GM23248 (cell line): ENCODE data around the gene CRB2. TPM values are rescaled to one million over a fixed set of nuclear protein-coding genes. Genes with fewer than 3 reads are reported as not detected.

ENCODE experiments used
- DNase-seq: peaks from one replicate; pipeline ENCODE4 v3.0.0-alpha.2; 2015
- H2AFZ ChIP-seq: fragments of 200-600 bp; sonication (generic); 2 replicates; pipeline ENCODE4 v1.6.1; 2016; ENCODE audit warnings: antibody characterized with exemption
- H3F3A ChIP-seq: fragments of 200-600 bp; sonication (generic); 2 replicates; pipeline ENCODE4 v1.6.1; 2016; ENCODE audit warnings: mild to moderate bottlenecking, antibody characterized with exemption, mixed run types; ENCODE audit not compliant: insufficient read depth
- H3K27ac ChIP-seq: fragments of 200-600 bp; sonication (generic); 2 replicates; pipeline ENCODE4 v1.5.1; 2016; ENCODE audit warnings: mild to moderate bottlenecking
- H3K27me3 ChIP-seq: fragments of 200-600 bp; sonication (generic); replicated peaks from 2 replicates; pipeline ENCODE4 v1.6.1; 2016; ENCODE audit warnings: mild to moderate bottlenecking; ENCODE audit not compliant: insufficient read depth
- H3K36me3 ChIP-seq: fragments of 200-600 bp; sonication (generic); 2 replicates; pipeline ENCODE4 v1.6.1; 2016; ENCODE audit warnings: low read depth, mild to moderate bottlenecking
- H3K4me1 ChIP-seq: fragments of 200-600 bp; sonication (generic); 2 replicates; pipeline ENCODE4 v1.6.1; 2016; ENCODE audit warnings: mild to moderate bottlenecking; ENCODE audit not compliant: insufficient read depth
- H3K4me2 ChIP-seq: fragments of 200-600 bp; sonication (generic); one replicate; pipeline ENCODE4 v1.6.1; 2016; ENCODE audit warnings: mild to moderate bottlenecking; ENCODE audit not compliant: unreplicated experiment
- H3K4me3 ChIP-seq: fragments of 200-600 bp; sonication (generic); 2 replicates; pipeline ENCODE4 v1.5.1; 2016; ENCODE audit warnings: mild to moderate bottlenecking
- H3K79me2 ChIP-seq: fragments of 200-600 bp; sonication (generic); 2 replicates; pipeline ENCODE4 v1.6.1; 2016; ENCODE audit warnings: mild to moderate bottlenecking; ENCODE audit not compliant: insufficient read depth
- H3K9ac ChIP-seq: fragments of 200-600 bp; sonication (generic); 2 replicates; pipeline ENCODE4 v1.6.1; 2016; ENCODE audit warnings: mild to moderate bottlenecking
- H3K9me2 ChIP-seq: fragments of 200-600 bp; sonication (generic); 2 replicates; pipeline ENCODE4 v1.6.1; 2016; ENCODE audit warnings: mixed run types, mild to moderate bottlenecking, moderate library complexity; ENCODE audit not compliant: insufficient read depth
- H3K9me3 ChIP-seq: fragments of 200-600 bp; sonication (generic); one replicate; pipeline ENCODE4 v1.6.1; 2017; ENCODE audit warnings: low read depth
- H4K20me1 ChIP-seq: fragments of 200-600 bp; sonication (generic); 2 replicates; pipeline ENCODE4 v1.6.0; 2016; ENCODE audit not compliant: insufficient read depth
- EZH2 ChIP-seq: fragments of 200-600 bp; sonication (generic); IDR thresholded peaks from 2 replicates; pipeline ENCODE4 v1.6.1; 2018; ENCODE audit warnings: antibody characterized with exemption, mild to moderate bottlenecking; ENCODE audit not compliant: insufficient read depth, poor library complexity, severe bottlenecking
- EZH2phosphoT487 ChIP-seq: fragments of 200-600 bp; sonication (generic); IDR thresholded peaks from 2 replicates; pipeline ENCODE4 v1.6.1; 2018; ENCODE audit warnings: antibody characterized with exemption, moderate library complexity, mild to moderate bottlenecking, low read depth; ENCODE audit not compliant: insufficient read depth
- WGBS, 2 experiments: methylation state at CpG; one replicate each; pipeline ENCODE4 v1.1.6; 2015 to 2017; ENCODE audit warnings: low lambda C conversion rate in 2 of 2, low coverage in 1 of 2; ENCODE audit errors: missing lambda C conversion rate in 2 of 2; 5-methylcytosine and 5-hydroxymethylcytosine counted together
- in situ Hi-C: fragments of 300-500 bp; cut with MboI; formaldehyde crosslinking; loops from 2 replicates; pipeline ENCODE4 v1.15.0; 2020
- polyA plus RNA-seq: library from polyadenylated mRNA; unstranded; fragments of >200 nt; fragmentation: Nextera tagmentation; extraction: Ambion mirVana; gene quantifications from 2 replicates; pipeline ENCODE4 v1.2.1, GENCODE V29; 2016
- total RNA-seq: library from RNA; depleted of rRNA; stranded (reverse); fragments of >200 nt; shearing (Covaris generic); gene quantifications from 2 replicates; pipeline ENCODE4 v1.2.3, GENCODE V29; 2014

CRB2 gene
- total and polyA plus RNA-seq, 2 experiments from 2014 or later: not detected

- in situ Hi-C loops: no loop called here
- Histone ChIP-seq H3K4me2 (no peak overlapping the region), H3K4me3 (no peak overlapping the region), H3K27ac (no peak overlapping the region), H3K9me2 (no peaks in the 10 kb centered on the region), H3K79me2 (no peaks in the 10 kb centered on the region), H3K27me3 (peaks cover 24% of the 10 kb centered on the region), H3K36me3 (no peaks in the 10 kb centered on the region), H3K4me1 (no peaks in the 10 kb centered on the region), H4K20me1 (no peaks in the 10 kb centered on the region), H3K9ac (no peak overlapping the region), H2AFZ (no peak overlapping the region), H3F3A (no peaks in the 10 kb centered on the region), H3K9me3 (no peaks in the 10 kb centered on the region)
- DNase-seq: no peak
- WGBS, 2 experiments: 79 to 80% methylated on average over 21 to 23 of the region's 24 CpGs
- TF ChIP-seq EZH2: no peak
- no peak for TF ChIP-seq EZH2phosphoT487
Measured at GRCh38 chr9:123376218-123377071, 20.4 kb downstream of the CRB2 start.

GRCh38 chr9:123377211-123377971, 21.4 kb downstream of the CRB2 start:
- Histone ChIP-seq H3K9ac (no peak overlapping the region), H3K79me2 (no peaks in the 10 kb centered on the region), H3K4me1 (no peaks in the 10 kb centered on the region), H3K27ac (no peak overlapping the region), H3K9me2 (no peaks in the 10 kb centered on the region), H4K20me1 (no peaks in the 10 kb centered on the region), H3K4me2 (no peak overlapping the region), H3K4me3 (no peak overlapping the region), H3K27me3 (peaks cover 18% of the 10 kb centered on the region), H3F3A (no peaks in the 10 kb centered on the region), H2AFZ (no peak overlapping the region), H3K36me3 (no peaks in the 10 kb centered on the region), H3K9me3 (no peaks in the 10 kb centered on the region)
- in situ Hi-C loops: no loop called here
- WGBS, 2 experiments: 60 to 64% methylated on average over 20 to 21 of the region's 21 CpGs
- TF ChIP-seq EZH2 (no peak), EZH2phosphoT487 (no peak)
- DNase-seq: no peak

- TF ChIP-seq EZH2 (no peak), EZH2phosphoT487 (no peak)
- Histone ChIP-seq H3K4me2 (no peak overlapping the region), H3K4me1 (no peaks in the 10 kb centered on the region), H3K9me3 (no peaks in the 10 kb centered on the region), H3K9me2 (no peaks in the 10 kb centered on the region), H3K27me3 (peaks cover 13% of the 10 kb centered on the region), H3K9ac (no peak overlapping the region), H3K79me2 (no peaks in the 10 kb centered on the region), H3F3A (no peaks in the 10 kb centered on the region), H3K36me3 (no peaks in the 10 kb centered on the region), H4K20me1 (no peaks in the 10 kb centered on the region), H3K27ac (no peak overlapping the region), H3K4me3 (no peak overlapping the region), H2AFZ (no peak overlapping the region)
- 69 to 76% methylated on average over 10 of the region's 10 CpGs for WGBS, 2 experiments
- in situ Hi-C loops: no loop called here
- DNase-seq: no peak
Measured at GRCh38 chr9:123378025-123378424, 22.0 kb downstream of the CRB2 start.

- WGBS, 2 experiments: 81 to 90% methylated on average over 28 to 30 of the region's 30 CpGs
Measured at GRCh38 chr9:123378956-123379660, 23.1 kb downstream of the CRB2 start.

More at GRCh38 chr9:123378956-123379660, 23.1 kb downstream of the CRB2 start:
- Histone ChIP-seq H3K27me3 (peaks cover 4% of the 10 kb centered on the region), H3K4me2 (no peak overlapping the region), H3K9me2 (no peaks in the 10 kb centered on the region), H4K20me1 (no peaks in the 10 kb centered on the region), H3K9me3 (no peaks in the 10 kb centered on the region), H3K79me2 (no peaks in the 10 kb centered on the region), H3K9ac (no peak overlapping the region), H3K36me3 (no peaks in the 10 kb centered on the region), H3K4me1 (no peaks in the 10 kb centered on the region), H2AFZ (no peak overlapping the region), H3K4me3 (no peak overlapping the region), H3K27ac (no peak overlapping the region), H3F3A (no peaks in the 10 kb centered on the region)
- TF ChIP-seq EZH2 (no peak), EZH2phosphoT487 (no peak)
- in situ Hi-C loops: no loop called here
- no peak for DNase-seq
